HG02884 (cell line): Measurements from ENCODE around the gene CPSF3.

ENCODE experiments used
- ATAC-seq: cut with Tn5 transposase; IDR thresholded peaks from one replicate; pipeline ENCODE4 v1.9.1; 2021; ENCODE audit warnings: mild to moderate bottlenecking, moderate library complexity; ENCODE audit not compliant: unreplicated experiment

The CPSF3 gene

GRCh38 chr2:9462886-9463697 is 39.6 kb downstream of the CPSF3 start:
- ATAC-seq = no peak

GRCh38 chr2:9463698-9464034 is 40.2 kb downstream of the CPSF3 start:
- no peak for ATAC-seq

DNA sequence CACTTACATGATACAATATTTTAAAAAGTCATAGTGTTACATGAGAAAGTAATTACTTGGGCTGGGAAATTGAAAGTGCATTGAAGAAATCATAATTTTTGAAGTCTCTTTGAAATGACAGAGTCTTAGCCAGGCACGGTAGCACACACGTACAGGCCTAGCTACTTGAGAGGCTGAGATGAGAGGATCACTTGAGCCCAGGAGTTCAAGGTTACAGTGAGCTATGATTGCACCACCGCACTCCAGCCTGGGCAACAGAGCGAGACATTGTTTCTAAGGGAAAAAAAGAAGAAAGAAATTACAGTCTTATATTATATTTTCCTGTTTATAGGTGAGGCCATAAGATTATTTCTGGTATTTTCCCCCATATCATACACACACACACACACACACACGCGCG is 41.7 kb downstream of the CPSF3 start:
- ATAC-seq = no peak

GRCh38 chr2:9466147-9466683 is 42.8 kb downstream of the CPSF3 start:
- ATAC-seq = no peak

GRCh38 chr2:9467687-9468086 is 44.2 kb downstream of the CPSF3 start:
- ATAC-seq = no peak

- no peak for ATAC-seq
Measured at GRCh38 chr2:9471206-9471605, 47.8 kb downstream of the CPSF3 start.

GRCh38 chr2:9472511-9472910 is 49.1 kb downstream of the CPSF3 start:
- no peak for ATAC-seq

GRCh38 chr2:9473308-9473984 is 50.0 kb downstream of the CPSF3 start:
- ATAC-seq = no peak

DNA sequence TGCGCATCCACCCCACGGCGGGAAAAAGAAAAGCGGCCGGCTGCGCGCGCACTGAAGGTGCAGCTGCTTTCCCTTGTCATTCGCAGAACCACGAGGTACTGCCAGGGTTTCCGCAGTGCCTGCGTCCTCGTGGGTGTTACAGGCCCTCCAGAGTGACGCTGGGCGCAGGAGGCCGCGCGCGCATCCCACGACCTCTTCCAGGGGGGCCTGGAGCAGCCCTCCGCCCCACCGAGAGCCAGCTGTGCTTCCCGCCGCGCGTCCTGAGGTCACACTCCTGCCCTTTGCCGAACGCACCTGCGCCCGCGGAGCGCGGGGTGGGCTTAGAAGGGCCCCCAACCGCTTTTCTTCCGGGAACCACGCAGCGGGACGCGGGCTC is 50.5 kb downstream of the CPSF3 start:
- peak; percentile 30 for ATAC-seq

GRCh38 chr2:9474361-9475057 is 51.1 kb downstream of the CPSF3 start, which contains the start of gene IAH1:
TSS of gene IAH1 (plus strand) at chr2:9474551. CDS start at chr2:9474567, 16 bp downstream.
- peak; percentile 57 for ATAC-seq

- no peak for ATAC-seq
Measured at GRCh38 chr2:9477914-9478313, 54.5 kb downstream of the CPSF3 start.

GRCh38 chr2:9478526-9478925 is 55.1 kb downstream of the CPSF3 start:
- ATAC-seq = no peak

GRCh38 chr2:9480157-9480556 is 56.7 kb downstream of the CPSF3 start:
- no peak for ATAC-seq

- ATAC-seq = no peak
Measured at GRCh38 chr2:9483107-9483506, 59.7 kb downstream of the CPSF3 start.

DNA sequence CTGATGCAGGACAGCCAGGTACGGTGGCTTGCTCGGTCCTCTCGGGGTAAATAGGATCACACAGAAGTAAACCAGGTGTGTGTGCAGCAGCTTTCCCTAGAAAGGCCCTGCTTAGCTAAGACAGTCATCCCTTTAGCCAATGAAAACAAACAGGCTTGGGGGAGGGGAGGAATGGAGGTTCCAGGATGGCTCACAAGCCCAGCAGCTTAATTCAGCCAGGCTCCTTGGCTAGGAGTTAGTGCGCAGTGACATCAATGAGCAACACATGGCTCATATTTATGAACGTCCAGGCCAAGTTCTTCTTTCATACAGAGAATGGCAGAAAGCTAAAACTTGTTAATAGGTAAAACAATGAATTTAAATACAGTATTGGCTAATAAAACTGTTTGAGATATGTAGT is 61.1 kb downstream of the CPSF3 start:
- ATAC-seq = no peak

- ATAC-seq = no peak
Measured at GRCh38 chr2:9488583-9489547, 65.4 kb downstream of the CPSF3 start.

DNA sequence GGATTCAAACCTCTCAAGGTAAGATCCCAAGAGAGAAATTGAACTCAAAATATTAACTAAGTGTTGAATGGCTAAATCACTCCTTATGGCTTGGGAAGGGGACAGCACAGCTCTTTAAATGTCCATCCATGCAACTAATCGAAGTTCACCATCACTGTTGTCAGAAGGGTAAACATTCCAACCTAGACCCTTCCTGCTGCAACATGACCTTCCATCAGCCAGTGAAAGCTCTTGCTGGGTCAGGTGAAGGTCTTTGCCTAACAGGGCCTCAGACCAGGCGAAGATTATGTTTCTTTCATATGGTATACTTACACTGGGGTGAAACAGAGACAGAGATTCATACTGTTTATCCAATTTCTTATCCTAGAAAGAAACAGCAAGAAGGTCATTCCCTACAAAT is 67.3 kb downstream of the CPSF3 start:
- ATAC-seq = no peak

GRCh38 chr2:9492927-9493326 is 69.5 kb downstream of the CPSF3 start:
- no peak for ATAC-seq

GRCh38 chr2:9493478-9493877 is 70.0 kb downstream of the CPSF3 start:
- no peak for ATAC-seq

- ATAC-seq = no peak
Measured at GRCh38 chr2:9494081-9494480, 70.6 kb downstream of the CPSF3 start.
